ENCODE measurements around the gene PIK3C2G. TPM values are rescaled to one million over a fixed set of nuclear protein-coding genes. Genes with fewer than 3 reads are reported as not detected.

PIK3C2G gene
- total and polyA plus RNA-seq, 7 donors, result under 0.01 TPM; not detected in 6

GRCh38 chr12:18472304-18472703, 211.0 kb downstream of the PIK3C2G start:
- Histone ChIP-seq H3K4me3 (no peak overlapping the region), H3K27ac (no peak overlapping the region), H3K27me3 (ENCODE audit: insufficient read depth in 3 of 3, low read length in 2 of 3) (no peaks in the 10 kb centered on the region), H3K4me1 (no peaks in the 10 kb centered on the region), H3K9me3 (no peaks in the 10 kb centered on the region), H3K36me3 (ENCODE audit: insufficient read depth in 1 of 2, low read depth in 1 of 2) (no peaks in the 10 kb centered on the region)
- WGBS, 3 donors, result 84 to 90% (median 84%) methylated on average over 3 of the region's 3 CpGs
- TF ChIP-seq, protein P1, sequence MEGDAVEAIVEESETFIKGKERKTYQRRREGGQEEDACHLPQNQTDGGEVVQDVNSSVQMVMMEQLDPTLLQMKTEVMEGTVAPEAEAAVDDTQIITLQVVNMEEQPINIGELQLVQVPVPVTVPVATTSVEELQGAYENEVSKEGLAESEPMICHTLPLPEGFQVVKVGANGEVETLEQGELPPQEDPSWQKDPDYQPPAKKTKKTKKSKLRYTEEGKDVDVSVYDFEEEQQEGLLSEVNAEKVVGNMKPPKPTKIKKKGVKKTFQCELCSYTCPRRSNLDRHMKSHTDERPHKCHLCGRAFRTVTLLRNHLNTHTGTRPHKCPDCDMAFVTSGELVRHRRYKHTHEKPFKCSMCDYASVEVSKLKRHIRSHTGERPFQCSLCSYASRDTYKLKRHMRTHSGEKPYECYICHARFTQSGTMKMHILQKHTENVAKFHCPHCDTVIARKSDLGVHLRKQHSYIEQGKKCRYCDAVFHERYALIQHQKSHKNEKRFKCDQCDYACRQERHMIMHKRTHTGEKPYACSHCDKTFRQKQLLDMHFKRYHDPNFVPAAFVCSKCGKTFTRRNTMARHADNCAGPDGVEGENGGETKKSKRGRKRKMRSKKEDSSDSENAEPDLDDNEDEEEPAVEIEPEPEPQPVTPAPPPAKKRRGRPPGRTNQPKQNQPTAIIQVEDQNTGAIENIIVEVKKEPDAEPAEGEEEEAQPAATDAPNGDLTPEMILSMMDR (IDR thresholded peaks at IDR 0.05), result no peak
- DNase-seq (no peak), ATAC-seq (no peak)
- intact Hi-C loops (cut with DNase I), result no loop called here

DNA sequence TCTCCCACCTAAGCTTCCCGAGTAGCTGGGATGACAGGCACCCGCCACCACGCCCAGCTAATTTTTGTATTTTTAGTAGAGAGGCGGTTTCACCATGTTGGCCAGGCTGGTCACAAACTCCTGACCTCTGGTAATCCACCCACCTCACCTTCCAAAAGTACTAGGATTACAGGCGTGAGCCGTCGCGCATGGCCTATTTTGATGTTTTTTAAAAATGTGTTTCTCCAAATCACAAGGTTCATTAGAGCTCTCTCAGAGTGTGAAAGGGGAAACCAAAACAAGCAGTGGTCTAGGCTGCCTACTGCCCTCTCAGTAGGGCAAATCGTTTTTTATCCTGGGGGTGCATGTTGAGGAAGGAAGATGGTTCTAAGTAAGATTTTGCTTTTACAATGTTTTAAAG, 211.5 kb downstream of the PIK3C2G start:
- H3K9me3 ChIP-seq, result no peaks in the 10 kb centered on the region
- ATAC-seq (no peak), DNase-seq (no peak)
- 76 to 88% (median 79%) methylated on average over 9 of the region's 9 CpGs for WGBS, 3 donors
- H3K4me3 ChIP-seq, result no peak overlapping the region
- TF ChIP-seq, protein P1 (IDR thresholded peaks at IDR 0.05), result no peak
- H3K36me3 ChIP-seq (ENCODE audit: insufficient read depth in 1 of 2, low read depth in 1 of 2), result no peaks in the 10 kb centered on the region
- no peak overlapping the region for H3K27ac ChIP-seq
- intact Hi-C loops (cut with DNase I), result no loop called here
- H3K4me1 ChIP-seq, result no peaks in the 10 kb centered on the region
- H3K27me3 ChIP-seq (ENCODE audit: insufficient read depth in 3 of 3, low read length in 2 of 3), result no peaks in the 10 kb centered on the region

DNA sequence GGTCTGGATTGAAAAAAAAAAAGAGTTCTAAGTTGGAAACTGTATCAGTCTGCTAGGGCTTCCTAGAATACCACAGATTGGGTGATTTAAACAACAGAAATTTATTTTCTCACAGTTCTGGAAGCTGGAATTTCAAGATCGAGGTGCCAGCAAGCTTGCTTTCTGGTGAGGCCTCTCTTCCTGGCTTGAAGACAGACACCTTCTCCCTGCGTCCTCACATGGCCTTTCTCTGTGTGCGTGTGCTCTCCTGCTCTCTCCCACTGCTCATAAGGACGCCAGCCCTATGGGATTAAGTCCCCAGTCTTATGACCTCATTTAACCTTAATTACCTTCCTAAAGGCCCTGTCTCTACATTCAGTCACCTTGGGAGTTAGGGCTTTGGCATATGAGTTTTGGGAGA, 215.5 kb downstream of the PIK3C2G start:
- H3K4me1 ChIP-seq, result no peaks in the 10 kb centered on the region
- no peak overlapping the region for H3K4me3 ChIP-seq
- no peaks in the 10 kb centered on the region for H3K36me3 ChIP-seq (ENCODE audit: insufficient read depth in 1 of 2, low read depth in 1 of 2)
- ATAC-seq (no peak), DNase-seq (no peak)
- intact Hi-C loops (cut with DNase I), result no loop called here
- 21 to 37% (median 33%) methylated on average over 4 of the region's 4 CpGs for WGBS, 3 donors
- no peaks in the 10 kb centered on the region for H3K27me3 ChIP-seq (ENCODE audit: insufficient read depth in 3 of 3, low read length in 2 of 3)
- TF ChIP-seq, protein P1 (IDR thresholded peaks at IDR 0.05), result no peak
- no peak overlapping the region for H3K27ac ChIP-seq
- no peaks in the 10 kb centered on the region for H3K9me3 ChIP-seq

- Histone ChIP-seq H3K9me3 (no peaks in the 10 kb centered on the region), H3K4me3 (no peak overlapping the region), H3K27ac (no peak overlapping the region), H3K27me3 (ENCODE audit: insufficient read depth in 3 of 3, low read length in 2 of 3) (no peaks in the 10 kb centered on the region), H3K4me1 (no peaks in the 10 kb centered on the region), H3K36me3 (ENCODE audit: insufficient read depth in 1 of 2, low read depth in 1 of 2) (no peaks in the 10 kb centered on the region)
- 38 to 63% (median 52%) methylated on average over 3 of the region's 3 CpGs for whole genome bisulfite sequencing, 3 donors
- DNase-seq (no peak), ATAC-seq (no peak)
- TF ChIP-seq, protein P1 (IDR thresholded peaks at IDR 0.05), result no peak
- intact Hi-C loops (cut with DNase I), result no loop called here
Observed at GRCh38 chr12:18479256-18479655, 217.9 kb downstream of the PIK3C2G start.

GRCh38 chr12:18482601-18483120, 221.3 kb downstream of the PIK3C2G start:
- Histone ChIP-seq H3K4me3 (no peak overlapping the region), H3K9me3 (no peaks in the 10 kb centered on the region), H3K4me1 (no peaks in the 10 kb centered on the region), H3K27me3 (ENCODE audit: insufficient read depth in 3 of 3, low read length in 2 of 3) (no peaks in the 10 kb centered on the region), H3K36me3 (ENCODE audit: insufficient read depth in 1 of 2, low read depth in 1 of 2) (no peaks in the 10 kb centered on the region), H3K27ac (no peak overlapping the region)
- intact Hi-C loops (cut with DNase I), result no loop called here
- DNase-seq (no peak), ATAC-seq (no peak)
- TF ChIP-seq, protein P1 (IDR thresholded peaks at IDR 0.05), result no peak
- WGBS, 3 donors, result 82 to 87% (median 85%) methylated on average over 2 of the region's 2 CpGs
